Epithelial cell of proximal tubule (primary cell): ENCODE measurements around the gene SLC6A19. TPM values are rescaled to one million over a fixed set of nuclear protein-coding genes. Genes with fewer than 3 reads are reported as not detected.

Experiments
- DNase-seq: peaks from one replicate; pipeline ENCODE4 v3.0.0-alpha.2; 2011; ENCODE audit warnings: low read depth
- H3K4me3 ChIP-seq: 2 replicates; pipeline ENCODE4 v1.5.1; 2011; ENCODE audit warnings: low read depth, mild to moderate bottlenecking, low read length
- total RNA-seq: library from RNA; depleted of rRNA; stranded (reverse); fragments of >200 nt; gene quantifications from 2 replicates; pipeline ENCODE4 v1.2.3, GENCODE V29; 2015
- TF ChIP-seq, protein P1 (sequence below): conservative IDR thresholded peaks from 2 replicates; pipeline ENCODE4 v1.5.1; 2012; ENCODE audit warnings: low read depth, mild to moderate bottlenecking, low read length

SLC6A19 gene
- total RNA-seq, 1 donor from 2014 or later, result not detected

DNA sequence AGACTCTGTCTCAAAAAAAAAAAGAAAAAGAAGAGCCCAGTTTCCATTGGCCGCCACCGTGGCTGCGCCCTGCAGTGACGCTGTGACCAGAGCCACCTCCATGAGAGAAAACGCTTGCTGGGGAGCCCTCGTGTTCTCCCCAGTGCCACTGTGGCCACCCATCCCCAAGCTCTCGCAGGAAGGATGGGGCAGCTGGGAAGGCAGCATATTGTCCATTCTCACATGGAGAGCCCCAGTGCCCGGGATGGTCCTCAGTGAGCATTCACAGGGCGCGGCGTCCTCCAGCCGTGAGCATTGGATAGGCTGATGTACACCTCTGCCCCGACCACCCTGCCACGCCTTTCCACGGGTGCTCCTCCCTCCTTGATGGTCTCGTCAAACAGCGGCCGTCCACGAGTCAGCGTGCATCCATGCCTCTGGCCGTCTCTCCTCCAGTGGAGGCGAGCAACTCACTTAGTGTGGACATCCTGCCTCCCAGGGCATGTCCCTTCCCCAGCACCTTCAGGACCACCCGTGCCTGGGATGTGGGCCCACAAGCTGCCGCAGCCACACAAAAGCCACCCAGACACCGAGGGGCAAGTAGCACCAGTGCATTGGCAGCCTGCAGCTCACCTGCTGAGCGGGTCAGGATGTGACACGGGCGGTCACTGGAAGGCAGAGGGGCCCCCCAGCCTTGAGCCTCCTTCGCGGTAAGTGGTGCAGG lies 23.4 kb upstream of the SLC6A19 start:
- TF ChIP-seq, protein P1, sequence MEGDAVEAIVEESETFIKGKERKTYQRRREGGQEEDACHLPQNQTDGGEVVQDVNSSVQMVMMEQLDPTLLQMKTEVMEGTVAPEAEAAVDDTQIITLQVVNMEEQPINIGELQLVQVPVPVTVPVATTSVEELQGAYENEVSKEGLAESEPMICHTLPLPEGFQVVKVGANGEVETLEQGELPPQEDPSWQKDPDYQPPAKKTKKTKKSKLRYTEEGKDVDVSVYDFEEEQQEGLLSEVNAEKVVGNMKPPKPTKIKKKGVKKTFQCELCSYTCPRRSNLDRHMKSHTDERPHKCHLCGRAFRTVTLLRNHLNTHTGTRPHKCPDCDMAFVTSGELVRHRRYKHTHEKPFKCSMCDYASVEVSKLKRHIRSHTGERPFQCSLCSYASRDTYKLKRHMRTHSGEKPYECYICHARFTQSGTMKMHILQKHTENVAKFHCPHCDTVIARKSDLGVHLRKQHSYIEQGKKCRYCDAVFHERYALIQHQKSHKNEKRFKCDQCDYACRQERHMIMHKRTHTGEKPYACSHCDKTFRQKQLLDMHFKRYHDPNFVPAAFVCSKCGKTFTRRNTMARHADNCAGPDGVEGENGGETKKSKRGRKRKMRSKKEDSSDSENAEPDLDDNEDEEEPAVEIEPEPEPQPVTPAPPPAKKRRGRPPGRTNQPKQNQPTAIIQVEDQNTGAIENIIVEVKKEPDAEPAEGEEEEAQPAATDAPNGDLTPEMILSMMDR, result no peak
- DNase-seq, result no peak
- H3K4me3 ChIP-seq, result no peak overlapping the region

DNA sequence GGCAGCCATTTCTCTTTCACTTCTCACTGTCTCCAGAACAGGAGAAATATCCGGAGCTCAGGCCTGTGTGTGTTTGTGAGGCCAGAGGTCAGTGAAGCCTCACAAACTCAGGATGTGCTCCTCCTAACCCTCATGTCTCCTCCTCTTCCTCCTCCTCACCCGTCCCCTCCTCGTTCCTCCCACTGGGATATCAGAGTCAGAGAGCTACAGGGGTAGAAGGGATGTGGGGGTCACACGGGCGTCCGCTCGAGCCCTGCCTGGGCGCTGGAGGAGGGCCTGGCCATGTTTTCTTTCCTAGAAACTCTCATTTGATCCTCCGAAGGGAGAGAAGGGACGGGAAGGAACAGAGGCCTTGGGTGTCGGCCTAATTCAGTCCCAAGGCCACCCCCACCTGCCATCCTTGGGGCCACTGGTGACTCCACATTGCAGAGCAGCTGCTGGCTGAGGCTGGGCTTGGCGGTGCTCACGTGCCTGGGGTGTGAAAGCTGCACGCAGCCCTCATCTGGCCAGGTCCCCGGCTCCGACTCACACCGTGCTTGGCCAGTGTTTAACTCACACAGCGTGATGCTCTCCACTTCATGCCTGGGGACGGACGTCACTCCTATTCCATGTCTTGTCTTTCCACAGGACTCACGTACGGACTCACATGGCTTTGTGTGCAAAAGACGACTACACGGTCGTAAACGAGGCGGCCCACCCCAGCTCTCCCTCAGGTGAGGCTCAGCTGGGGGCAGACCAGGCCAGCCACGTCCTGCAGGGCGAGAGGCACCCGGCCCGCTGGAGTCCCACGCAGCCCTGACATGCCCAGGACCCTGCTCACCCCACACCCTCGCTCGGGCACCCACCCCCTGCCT lies 22.6 kb upstream of the SLC6A19 start:
- no peak for DNase-seq
- no peak overlapping the region for H3K4me3 ChIP-seq
- TF ChIP-seq, protein P1, result no peak

DNA sequence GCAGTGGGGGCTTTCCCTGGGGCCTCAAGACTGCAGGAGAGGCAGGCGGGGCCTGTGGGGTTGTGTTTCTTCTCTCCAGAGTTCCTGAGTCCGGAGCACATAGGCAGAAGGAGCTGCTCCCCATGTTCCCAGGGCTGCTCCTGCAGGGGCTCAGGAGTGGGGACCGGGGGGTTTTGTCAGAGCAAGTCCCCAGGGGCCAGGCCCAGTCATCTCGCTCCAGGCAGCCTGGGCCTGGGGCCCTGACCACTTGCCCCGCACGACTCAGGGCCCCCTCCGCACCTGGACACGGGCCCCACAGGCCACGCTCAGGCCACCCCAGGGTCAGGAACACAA lies 22.0 kb upstream of the SLC6A19 start:
- no peak overlapping the region for H3K4me3 ChIP-seq
- DNase-seq, result no peak
- TF ChIP-seq, protein P1, result no peak

DNA sequence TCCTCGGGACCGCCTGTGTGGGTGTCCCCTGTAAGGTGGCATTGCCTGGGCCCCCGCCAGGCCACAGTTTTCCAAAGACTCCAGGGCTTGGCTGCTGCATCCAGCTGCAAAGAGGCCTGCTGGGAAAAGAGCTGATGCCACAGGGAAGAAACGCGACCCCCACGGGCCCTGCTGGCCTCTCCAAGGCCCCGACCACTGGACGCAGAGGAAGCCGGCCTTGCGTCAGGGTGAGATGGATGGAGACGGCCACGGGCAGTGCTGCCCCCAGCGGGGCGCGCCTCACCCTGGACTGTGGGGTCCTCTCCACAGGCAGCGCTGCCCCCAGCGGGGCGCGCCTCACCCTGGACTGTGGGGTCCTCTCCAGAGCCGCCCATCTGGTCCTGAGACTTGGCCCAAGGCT lies 21.3 kb upstream of the SLC6A19 start:
- TF ChIP-seq, protein P1, result no peak
- no peak for DNase-seq

DNA sequence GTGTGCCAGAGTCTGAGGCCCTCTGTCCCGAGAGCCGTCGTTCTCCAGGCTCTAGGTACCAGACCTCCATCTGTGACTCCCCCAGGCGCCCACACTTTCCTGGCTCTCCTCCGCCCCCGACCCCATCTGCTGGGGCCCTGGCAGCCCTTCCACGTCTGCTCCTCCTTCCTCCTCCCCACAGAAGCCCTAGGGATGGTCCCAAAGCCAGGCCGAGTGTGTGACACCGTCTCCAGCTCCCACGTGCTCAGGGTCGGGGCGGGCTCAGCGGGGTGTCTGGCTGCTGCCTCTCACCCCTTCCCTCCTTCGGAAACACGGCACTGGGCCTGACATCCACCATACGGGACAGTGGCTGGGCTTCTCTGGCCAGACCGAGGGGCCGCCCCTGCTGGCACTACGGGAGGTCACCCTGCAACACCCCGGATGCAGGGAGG lies 20.5 kb upstream of the SLC6A19 start:
- TF ChIP-seq, protein P1, result no peak
- no peak overlapping the region for H3K4me3 ChIP-seq
- DNase-seq, result no peak

More for the DNA sequence above, 21.3 kb upstream of the SLC6A19 start:
- no peak overlapping the region for H3K4me3 ChIP-seq

DNA sequence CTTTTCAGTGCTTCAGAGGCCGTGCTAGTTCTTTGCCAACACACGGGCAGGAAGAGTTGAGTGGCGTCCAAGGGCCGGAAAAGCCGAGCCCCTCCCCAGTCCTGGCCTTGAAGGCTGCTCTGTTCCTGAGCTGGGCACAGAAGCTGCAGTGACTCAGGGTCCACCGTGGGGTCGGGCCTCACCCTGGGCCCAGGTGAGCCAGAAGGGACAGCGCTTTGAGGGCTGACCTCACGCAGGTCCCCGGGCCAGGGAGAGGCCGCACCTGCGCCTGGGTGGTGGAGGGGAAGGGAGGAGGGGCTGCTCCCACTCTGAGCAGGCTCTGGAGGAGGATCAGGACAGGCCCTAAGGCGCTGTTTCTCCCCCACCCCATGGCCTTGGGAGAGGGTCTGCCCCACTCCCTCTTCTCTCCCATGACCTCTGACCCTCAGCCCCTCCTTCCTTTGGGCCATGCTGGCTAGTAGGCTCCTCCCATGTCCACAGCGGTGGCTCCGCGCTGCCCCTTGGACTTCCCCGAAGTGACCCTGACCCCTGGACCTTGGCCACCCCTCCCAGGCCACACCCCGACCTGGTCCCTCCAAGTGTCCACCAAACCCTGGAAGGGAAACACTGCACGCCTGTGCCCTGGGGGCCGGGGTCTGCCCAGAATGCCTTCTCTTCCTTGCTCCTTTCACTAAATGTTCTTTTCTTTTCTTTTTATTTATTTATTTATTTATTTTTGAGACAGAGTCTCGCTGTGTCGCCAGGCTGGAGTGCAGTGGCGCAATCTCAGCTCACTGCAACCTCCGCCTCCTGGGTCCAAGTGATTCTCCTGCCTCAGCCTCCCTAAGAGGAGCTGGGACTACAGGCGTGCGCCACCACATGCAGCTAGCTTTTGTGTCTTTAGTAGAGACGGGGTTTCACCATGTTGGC lies 19.7 kb upstream of the SLC6A19 start:
- TF ChIP-seq, protein P1, result no peak
- H3K4me3 ChIP-seq, result no peak overlapping the region
- no peak for DNase-seq
